GM21717 (cell line): ENCODE results near the gene SFTPD.
"Not testable (repeated sequence)": the region's sequence is repeated elsewhere in the genome, so short reads cannot be mapped to it uniquely, and the experiment has no call there.

ENCODE experiments used
- ATAC-seq: cut with Tn5 transposase; IDR thresholded peaks from one replicate; pipeline ENCODE4 v1.9.1; 2021; ENCODE audit warnings: mild to moderate bottlenecking, moderate library complexity; ENCODE audit not compliant: unreplicated experiment

SFTPD gene

DNA sequence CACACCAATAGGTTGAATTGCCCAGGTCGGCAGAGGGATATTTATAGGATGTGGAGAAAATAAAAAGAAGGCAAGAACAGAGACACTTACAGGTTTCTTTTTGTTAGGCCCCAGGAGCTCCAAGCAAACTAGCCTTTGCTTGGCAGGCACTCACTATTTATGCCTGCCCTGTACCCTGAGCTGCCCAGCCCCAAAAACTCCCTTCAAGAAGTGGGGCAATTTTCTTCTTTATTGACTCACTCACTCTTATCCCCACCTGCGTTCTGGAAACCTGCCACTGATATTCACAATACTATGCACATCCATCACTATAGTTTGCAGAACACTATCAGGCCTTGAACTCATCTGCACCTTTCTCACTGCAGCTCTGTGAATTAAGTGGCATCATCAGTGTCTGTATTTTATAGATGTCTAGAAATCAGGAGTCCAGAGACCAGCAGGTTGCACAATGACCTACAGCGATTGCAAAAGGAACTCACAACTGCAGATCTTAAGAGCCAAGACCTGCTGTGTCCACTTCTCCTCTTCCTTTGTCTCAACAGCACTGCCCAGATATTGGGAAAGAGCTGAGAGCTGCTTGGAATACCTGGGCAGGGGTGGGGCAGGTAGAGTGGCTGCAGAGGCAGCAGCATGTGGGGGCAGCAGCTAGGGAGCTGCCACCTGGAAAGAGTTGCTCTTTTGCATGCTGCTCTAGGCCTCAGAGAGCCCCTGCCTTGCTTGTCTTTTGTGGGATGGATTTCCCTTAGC, at the start of gene SFTPD:
Gene SFTPD (minus strand): TSS at position 130 of the 747 bp plus-strand sequence. CDS start 2,446 bp downstream, outside the sequence.
- ATAC-seq, result no peak

DNA sequence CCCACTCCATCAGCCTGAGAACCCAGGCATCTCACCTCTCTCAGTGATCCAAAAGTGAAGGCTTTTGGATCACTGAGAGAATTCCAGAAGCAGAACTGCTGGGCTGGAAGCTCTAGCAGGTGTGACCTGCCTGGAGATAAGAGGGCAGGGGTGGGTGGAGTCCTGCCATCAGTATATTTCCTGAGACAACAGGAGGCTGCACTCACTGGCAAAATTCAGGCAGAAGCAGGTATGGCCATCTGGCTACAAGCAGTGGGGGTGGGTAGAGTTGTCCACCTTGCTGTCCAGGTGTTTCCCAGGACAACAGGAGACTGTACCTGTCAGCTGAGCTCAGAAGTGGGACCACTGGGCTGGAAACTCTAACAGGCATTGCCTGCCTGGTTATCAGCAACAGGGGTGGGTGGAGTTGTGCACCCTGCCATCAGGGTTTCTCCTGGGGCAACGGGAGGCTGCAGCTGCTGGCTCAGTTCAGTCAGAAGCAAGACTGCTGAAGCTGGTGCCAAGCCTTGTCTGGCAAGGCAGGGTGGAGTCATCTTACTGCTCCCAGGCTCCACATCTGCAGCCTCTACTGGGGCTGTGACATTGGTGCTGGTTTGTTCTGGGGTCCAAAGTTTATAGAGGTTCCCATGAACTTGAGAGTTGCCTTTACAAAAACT, 47.2 kb upstream of the SFTPD start:
- no peak for ATAC-seq

DNA sequence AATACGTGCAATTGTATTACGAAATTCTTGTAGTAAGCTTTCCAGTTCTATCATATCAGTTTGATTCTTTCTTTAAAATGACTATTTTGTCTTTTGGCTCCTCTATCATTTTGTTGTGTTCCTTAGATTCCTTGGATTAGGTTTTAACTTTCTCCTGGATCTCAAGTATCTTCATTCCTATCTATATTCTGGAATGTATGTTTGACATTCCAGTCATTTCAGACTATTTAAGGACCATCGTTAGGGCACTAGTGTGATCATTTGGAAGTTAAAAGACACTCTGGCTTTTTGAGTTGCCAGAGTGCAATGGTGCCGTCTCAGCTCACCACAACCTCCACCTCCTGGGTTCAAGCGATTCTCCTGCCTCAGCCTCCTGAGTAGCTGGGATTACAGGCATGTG, 45.7 kb upstream of the SFTPD start:
- no peak for ATAC-seq

DNA sequence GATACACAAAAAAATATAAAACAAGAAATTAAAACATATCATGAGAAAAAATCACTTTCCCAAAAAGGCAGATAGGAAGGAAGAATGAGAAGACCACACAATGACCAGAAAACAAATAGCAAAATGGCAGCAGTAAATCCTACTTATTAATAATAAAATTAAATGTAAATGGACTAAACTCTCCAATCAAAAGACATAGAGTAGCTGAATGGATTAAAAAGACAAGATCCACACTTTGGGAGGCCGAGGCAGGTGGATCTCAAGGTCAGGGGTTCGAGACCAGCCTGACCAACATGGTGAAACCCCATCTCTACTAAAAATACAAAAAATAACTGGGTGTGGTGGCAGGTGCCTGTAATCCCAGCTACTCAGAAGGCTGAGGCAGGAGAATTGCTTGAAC, 39.3 kb upstream of the SFTPD start:
- not testable (repeated sequence) for ATAC-seq

DNA sequence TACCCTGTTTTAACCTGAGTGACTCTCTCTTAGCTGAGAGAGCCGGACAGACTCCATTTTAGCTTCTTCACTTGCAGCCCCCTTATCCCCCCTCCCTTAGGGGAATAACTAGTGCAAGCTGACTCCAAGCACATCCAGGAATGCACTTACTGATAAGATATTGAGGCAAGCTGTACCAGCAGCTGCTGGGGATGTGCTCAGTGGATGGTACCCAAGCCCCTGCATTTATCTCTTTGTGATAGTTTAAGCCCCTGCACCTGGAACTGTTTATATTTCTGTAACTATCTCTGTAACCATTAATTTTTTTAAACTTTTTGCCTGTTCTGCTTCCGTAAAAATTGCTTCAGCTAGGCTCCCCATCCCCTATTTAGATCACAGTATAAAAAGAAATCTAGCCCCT, 37.8 kb upstream of the SFTPD start:
- ATAC-seq, result not testable (repeated sequence)

DNA sequence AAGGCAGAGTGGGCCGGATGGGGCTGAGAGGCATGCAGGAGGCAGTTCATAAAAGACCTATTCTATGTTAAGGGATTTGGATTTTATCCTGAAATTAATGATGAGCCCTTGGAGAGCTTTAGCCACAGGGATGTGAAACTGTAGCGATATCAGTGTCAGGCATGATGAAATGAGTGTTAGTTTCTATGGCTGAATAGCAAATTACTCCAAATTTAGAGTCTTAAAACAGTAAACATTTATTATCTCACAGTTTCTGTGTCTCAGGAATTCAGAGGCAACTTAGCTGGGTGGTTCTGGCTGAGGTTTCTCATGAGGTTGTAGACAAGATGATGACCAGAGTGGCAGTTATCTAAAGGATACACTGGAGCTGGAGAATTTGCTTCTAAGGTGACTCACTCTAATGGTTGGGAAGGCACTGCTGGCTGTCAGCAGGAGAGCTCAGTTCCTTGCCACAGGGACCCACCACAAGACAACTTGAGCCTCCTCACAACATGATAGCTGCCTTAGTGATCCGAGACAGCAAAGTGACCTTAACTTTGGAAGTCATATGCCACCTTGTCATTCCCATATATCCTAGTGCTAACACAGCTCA, 36.7 kb upstream of the SFTPD start:
- no peak for ATAC-seq

DNA sequence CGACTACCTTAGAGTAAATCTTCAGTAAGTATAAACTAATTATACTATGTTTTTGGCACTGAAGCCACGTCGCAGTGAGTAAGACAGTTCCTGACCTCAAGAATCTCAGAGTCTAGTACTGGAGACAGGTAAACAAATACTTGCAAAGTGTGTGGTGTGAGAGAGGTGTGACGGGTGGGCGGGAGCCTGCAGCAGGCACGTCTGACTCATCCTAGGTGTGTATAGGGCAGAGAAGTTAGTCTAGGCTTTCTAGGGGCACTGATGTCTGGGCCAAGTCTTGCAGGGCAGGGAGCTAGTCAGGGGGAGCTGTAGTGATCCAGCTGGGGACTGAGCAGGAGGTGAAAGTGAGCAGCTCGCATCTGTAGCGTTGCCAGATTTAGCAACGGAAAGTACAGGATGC, 35.9 kb upstream of the SFTPD start:
- ATAC-seq, result no peak

DNA sequence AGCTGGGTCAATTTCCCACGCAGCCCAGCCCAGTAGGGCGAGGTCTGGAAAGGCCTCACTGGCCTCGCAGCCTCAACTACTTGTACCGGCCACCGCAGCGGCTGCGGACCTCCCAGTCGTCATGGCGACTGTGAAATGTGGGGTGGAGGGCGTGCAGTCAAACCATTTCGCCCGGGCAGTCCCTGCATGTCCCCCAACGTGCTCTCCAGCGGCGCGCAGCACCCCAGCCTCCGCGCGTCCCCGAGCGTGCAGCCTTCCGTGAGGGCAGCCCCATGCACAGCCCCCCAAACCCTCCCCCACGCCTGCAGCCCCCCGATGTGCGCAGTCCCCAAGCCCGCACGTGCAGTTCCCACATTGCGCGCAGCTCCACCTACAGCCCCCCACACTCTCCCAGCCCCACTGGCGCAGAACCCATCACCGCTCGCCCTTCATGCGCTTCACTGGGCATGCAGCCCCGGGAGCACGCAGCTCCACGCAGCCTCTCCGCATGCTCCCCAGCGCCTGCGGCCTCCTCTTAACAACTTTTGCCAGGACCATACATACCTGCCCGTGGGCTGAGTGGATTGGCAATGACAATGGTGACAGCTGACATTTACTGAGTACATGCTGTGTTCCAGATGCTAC, 34.5 kb upstream of the SFTPD start:
- ATAC-seq, result no peak

DNA sequence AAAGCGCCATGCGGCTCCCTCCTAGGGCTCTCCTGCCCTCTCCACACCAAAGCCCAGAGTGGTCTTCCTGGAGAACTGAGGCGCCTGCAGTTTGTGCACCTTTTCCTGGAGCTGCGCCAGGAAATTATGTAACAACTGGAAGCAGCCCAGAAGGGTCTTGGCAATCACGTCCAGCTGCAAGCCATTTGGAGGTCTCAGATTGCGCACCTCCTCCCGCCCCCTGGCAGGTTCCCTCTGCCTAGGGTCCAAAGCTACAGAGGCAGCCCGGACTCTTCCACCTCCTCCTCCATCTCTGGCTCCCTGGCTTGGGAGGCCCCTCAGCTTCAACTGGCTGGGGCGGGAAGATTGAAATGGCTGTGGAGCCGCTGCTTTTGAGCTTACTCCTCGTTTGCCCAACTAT, 34.0 kb upstream of the SFTPD start:
- no peak for ATAC-seq

GRCh38 chr10:79982362-79982800, 33.5 kb upstream of the SFTPD start:
- no peak for ATAC-seq

DNA sequence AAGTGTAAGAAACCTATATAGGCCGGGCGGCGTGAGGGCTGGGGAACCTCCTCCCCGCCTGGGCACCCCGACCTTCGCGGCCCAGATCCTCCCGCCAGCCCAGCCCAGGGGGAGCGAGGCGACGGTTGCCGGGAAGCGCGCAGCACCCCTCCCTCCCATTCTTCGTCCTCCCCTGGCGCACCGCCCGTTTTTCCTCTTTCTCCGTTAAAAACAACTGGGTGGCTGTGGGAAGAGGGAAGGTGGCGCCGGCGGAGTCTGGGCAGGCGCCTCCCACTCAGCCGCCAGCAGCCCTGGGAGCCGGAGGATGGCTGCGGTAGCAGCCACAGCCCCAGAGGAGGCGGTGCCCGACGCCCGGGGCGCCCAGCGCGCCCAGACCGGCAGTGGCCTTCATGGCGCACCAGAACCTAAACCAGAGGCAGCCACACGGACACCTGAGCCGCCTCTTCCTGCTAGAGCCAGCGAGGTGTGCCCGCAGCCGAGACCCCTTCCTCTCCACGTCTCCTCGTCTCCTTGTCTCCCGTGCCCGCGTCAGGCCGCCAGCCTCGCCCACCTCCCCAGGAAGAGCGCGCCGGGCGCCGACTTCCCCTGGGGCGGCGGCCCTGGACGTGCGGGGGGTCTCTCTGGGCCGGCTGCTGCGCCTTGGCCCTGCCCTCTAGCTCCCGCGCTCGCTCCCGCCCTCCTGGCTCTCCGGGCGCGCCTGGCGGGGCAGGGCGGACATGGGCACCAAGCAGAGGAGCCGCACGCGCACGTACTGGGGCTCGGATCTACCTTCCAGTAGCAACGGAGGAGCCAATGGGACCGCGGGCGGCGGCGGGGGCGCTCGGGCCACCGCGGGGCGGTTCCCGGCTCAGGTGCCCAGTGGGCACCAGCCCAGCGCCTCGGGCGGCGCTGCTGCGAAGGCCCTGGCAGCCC, 32.8 kb upstream of the SFTPD start:
- no peak for ATAC-seq

GRCh38 chr10:79980711-79981110, 31.8 kb upstream of the SFTPD start:
- ATAC-seq, result no peak

- ATAC-seq, result no peak
Observed at GRCh38 chr10:79979976-79980687, 31.2 kb upstream of the SFTPD start.

DNA sequence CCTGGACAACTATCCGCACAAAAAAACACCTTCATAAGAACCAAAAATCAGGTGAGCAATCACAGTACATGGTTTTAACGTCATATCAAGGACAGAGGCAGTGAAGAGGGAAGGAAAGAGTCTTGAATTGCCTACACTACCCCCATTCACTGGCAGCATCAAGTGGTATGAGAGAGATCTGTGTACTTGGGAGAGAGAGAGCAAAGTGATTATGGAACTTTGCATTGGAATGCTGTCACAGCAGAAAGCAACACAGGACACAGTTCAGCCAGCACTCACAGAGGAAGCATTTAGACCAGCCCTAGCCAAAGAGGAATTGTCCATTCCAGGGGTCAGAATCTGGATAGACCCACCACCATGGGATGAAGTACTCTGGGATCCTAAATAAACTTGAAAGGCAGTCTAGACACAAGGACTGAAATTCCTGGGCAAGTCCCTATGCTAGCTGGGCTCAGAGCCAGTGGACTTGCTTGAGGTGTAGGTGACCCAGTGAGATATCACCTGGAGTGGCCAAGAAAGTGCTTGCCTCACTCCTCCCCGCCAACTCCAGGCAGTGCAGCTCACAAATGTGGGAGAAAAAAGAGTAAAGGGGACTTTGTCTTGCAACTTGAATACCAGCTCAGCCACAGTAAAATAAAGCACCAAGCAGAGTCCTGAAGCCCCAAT, 30.5 kb upstream of the SFTPD start:
- ATAC-seq, result no peak

- no peak for ATAC-seq
Observed at GRCh38 chr10:79976999-79977398, 28.1 kb upstream of the SFTPD start.

DNA sequence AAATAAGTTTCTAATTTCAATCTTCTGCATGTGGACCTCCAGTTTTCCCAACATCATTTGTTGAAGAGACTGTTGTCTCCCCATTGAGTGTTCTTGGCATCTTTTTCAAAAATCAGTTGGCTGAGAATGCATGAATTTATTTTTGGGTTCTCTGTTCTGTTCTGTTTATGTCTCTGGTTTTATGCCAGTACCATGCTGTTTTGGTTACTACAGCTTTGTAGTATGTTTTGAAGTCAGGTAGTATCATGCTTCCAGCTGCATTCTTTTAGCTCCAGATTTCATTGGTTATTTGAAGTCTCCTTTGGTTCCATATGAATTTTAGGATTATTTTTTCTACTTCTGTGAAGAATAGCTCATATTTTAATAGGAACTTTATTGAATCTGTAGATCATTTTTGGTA, 21.2 kb upstream of the SFTPD start:
- no peak for ATAC-seq

- ATAC-seq, result no peak
Observed at GRCh38 chr10:79947787-79948424, 999 bp downstream of the SFTPD start.

DNA sequence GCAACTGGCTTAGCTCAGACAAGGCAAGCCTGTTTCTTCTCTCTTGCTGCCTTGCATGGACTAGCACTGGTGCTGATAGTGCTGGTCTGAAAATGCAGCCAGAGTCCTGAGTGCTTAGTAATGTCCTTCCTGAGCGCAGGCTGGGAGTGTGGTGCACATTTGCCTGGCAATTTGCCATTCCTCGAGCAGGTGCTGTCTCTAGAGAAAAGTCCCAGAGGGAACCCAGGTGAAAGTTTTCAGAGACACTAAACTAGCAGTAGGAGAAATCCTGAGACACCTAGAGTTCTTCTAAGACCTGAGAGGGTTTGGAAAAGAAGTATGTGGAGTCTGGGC, 1.9 kb downstream of the SFTPD start:
- ATAC-seq, result no peak
